Omental fat pad (tissue), 4 donors: Measurements from ENCODE around the gene SPAG6. TPM values are rescaled to one million over a fixed set of nuclear protein-coding genes. Genes with fewer than 3 reads are reported as not detected.

Experiments used
- ATAC-seq: fragments of 150-250 bp; one replicate; pipeline ENCODE4 v1.9.1; 2016; ENCODE audit warnings: mild to moderate bottlenecking, moderate library complexity; ENCODE audit not compliant: low FRiP score
- DNase-seq: peaks from one replicate; pipeline ENCODE4 v3.0.0-alpha.2; 2019; ENCODE audit warnings: low spot score
- CTCF ChIP-seq, 3 donors: fragments of 450-650 bp; IDR thresholded peaks; one replicate each; pipeline ENCODE4 v1.5.1; 2016 to 2017; ENCODE audit warnings: antibody characterized with exemption in 3 of 3, mild to moderate bottlenecking in 3 of 3, moderate library complexity in 2 of 3
- total RNA-seq, 4 donors: library from RNA; depleted of rRNA; stranded (reverse); fragments of >200 nt; gene quantifications; one replicate each; pipeline ENCODE4 v1.1.0, GENCODE V29; 2016

The SPAG6 gene
- total RNA-seq, 4 donors from 2014 or later = not detected

GRCh38 chr10:22322641-22323160 lies 22.6 kb upstream of the SPAG6 start:
- ATAC-seq (no peak), DNase-seq (no peak)
- no peak for TF ChIP-seq CTCF (IDR thresholded peaks at IDR 0.05)

DNA sequence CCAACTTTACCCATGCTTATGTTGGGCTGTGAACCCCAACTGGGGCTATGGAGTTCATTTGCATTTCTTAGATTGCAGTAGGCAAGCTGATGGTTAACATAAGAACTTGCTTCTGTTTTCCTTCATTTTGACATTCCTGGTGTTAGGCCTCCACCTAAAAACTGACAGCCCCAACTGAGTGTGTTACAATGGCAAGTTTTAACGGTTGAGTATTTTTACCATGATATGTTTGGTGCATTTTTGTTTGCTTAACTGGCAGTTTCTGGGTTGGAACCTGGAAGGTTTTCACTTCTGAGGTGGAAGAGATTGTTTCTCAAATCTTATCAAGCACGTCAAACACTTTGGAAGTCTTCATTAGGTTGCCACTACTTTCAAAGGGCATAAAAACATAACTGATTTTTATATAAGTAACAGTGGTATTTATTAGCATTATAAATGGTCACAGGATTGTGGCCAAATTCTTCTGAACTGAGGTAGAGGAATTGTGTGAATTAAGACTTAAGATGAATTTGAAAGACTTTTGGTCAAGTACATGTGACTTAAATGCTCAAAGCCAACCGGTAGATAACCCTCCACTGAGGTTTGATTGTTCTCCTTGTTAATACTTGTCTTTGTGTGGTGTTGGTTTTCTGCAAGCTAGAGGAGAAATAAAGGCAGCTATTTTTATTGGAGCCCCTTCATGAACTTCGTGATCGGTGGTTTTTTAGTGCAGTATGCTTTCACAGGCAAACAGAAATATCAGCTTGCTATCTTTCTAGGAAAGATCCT lies 21.6 kb upstream of the SPAG6 start:
- DNase-seq (no peak), ATAC-seq (no peak)
- no peak for TF ChIP-seq CTCF (IDR thresholded peaks at IDR 0.05)

- DNase-seq (no peak), ATAC-seq (no peak)
- no peak for TF ChIP-seq CTCF (IDR thresholded peaks at IDR 0.05)
Observed at GRCh38 chr10:22324413-22324812, 20.9 kb upstream of the SPAG6 start.

DNA sequence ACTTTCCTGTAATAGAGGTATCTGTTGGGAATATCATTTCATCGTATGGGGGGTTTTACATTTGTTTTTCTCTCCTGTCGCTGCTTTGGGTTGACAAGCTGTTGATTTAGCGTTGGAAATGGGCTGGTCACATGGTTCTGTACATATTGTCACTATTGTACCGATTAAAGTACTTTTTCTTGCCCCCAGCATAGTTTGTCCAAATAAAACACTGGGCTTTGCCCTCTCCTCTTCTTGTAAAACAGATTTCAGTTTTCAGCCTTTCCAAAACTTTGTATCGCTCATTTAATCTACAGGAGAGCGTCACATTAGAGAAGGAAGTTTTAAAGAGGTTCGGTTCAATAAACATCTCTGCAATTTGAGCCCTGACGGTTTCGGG lies 20.4 kb upstream of the SPAG6 start:
- ATAC-seq = no peak
- TF ChIP-seq CTCF (IDR thresholded peaks at IDR 0.05) = no peak
- no peak for DNase-seq

DNA sequence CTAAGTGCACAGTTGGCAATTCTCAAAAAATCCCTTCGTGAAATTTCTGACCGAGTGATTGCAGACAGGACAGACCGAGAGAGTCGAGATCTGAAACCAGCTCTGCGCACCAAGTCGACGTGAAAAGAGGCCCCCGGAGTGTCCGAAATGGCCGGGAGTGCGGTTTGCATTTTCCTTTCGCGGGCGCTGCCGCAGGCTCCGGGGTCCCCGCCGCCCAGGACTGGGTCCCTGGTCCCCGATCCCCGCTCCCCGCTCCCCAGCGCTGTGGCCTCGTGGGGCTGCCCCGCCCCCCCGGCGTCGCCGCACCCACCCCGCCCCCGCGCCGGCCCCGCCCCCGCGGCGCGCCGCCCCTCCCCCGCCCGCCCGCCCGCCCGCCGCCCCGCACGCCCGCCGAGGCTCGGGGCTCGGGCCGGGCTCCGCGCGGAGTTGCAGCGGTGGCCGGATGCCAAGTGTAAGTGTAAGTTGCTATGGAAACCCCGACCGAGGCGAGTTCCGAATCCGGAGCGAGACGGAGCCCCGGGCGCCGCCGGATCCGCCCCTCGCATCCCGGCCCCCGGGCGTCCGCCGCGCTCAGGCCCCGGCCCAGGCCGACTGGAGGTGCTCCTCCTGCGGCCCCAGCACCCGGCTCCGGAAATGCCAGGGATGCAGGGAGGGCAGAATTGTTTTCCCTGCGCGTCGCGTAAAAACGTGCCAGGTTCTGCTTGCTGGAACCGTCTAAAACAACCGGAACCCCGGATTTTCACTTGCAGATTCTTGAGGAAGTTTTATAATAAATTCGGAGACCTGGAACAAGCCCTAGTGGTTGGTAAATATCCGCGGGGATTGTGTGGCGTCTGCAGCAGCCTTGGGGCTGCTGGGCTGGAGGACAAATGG lies 19.8 kb upstream of the SPAG6 start:
- no peak for TF ChIP-seq CTCF (IDR thresholded peaks at IDR 0.05)
- peak; percentile 65 for ATAC-seq
- DNase-seq = peak; percentile 60

DNA sequence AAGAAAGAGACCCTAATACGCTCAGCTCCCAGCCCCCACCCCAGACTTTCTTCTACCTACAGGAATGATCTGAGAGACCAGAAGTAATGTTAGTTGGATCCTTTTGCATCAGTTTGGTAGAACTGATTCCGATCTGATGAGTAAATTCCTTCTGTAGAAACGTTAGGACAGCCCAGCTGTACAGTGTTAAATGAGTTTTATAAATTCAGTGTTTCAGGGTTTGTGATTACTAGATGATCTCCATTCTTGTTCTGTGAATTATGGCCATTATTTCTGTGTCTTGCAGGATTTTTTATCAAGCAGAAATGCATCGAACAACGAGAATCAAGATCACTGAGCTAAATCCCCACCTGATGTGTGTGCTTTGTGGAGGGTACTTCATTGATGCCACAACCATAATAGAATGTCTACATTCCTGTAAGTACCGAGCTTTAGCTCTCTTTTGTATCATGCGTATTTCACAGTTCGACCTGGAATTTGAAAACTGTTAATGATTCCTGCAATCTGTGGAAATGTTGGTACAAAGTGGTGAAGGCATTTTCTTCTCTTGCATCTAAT lies 19.1 kb upstream of the SPAG6 start:
- no peak for TF ChIP-seq CTCF (IDR thresholded peaks at IDR 0.05)
- ATAC-seq (no peak), DNase-seq (no peak)
